SK-N-MC (cell line): ENCODE data around the gene ARHGEF10L.

Source experiments
- DNase-seq: peaks from one replicate; pipeline ENCODE4 v3.0.0-alpha.2; 2011; ENCODE audit warnings: low read depth, low spot score
- H3K27ac ChIP-seq: fragments of 200-600 bp; sonication (generic); 2 replicates; pipeline ENCODE4 v1.5.1; 2016; ENCODE audit warnings: mixed run types
- H3K36me3 ChIP-seq: fragments of 200-600 bp; sonication (generic); 2 replicates; pipeline ENCODE4 v1.6.1; 2017; ENCODE audit warnings: antibody characterized with exemption, low read length, mixed read lengths; ENCODE audit not compliant: insufficient read depth
- H3K4me3 ChIP-seq: fragments of 200-600 bp; sonication (generic); 2 replicates; pipeline ENCODE4 v1.5.1; 2016
- H3K9ac ChIP-seq: fragments of 200-600 bp; sonication (generic); 2 replicates; pipeline ENCODE4 v1.8.0; 2017; ENCODE audit warnings: mixed run types, mixed read lengths; ENCODE audit not compliant: insufficient read length
- H3K9me3 ChIP-seq: fragments of 200-600 bp; sonication (generic); 2 replicates; pipeline ENCODE4 v1.6.1; 2017; ENCODE audit warnings: low read depth, mild to moderate bottlenecking, antibody characterized with exemption, low read length, moderate library complexity, mixed read lengths
- EZH2 ChIP-seq: fragments of 200-600 bp; sonication (generic); IDR thresholded peaks from one replicate; pipeline ENCODE4 v1.6.1; 2017; ENCODE audit warnings: antibody characterized with exemption
- FOXP2 ChIP-seq: optimal IDR thresholded peaks from 2 replicates; pipeline ENCODE3; 2011; ENCODE audit warnings: mild to moderate bottlenecking, moderate library complexity; ENCODE audit not compliant: insufficient read depth; ENCODE audit errors: extremely low read length, control extremely low read depth
- POLR2AphosphoS5 ChIP-seq: IDR thresholded peaks from 2 replicates; pipeline ENCODE4 v1.6.1; 2012; ENCODE audit warnings: mild to moderate bottlenecking, low read depth, low read length, borderline replicate concordance

Gene ARHGEF10L

GRCh38 chr1:17649371-17650106 is 110.0 kb downstream of the ARHGEF10L start:
- Histone ChIP-seq H3K9me3 (no peaks in the 10 kb centered on the region), H3K36me3 (no peaks in the 10 kb centered on the region), H3K4me3 (no peak overlapping the region), H3K9ac (no peak overlapping the region), H3K27ac (no peak overlapping the region)
- no peak for TF ChIP-seq EZH2
- no peak for TF ChIP-seq POLR2AphosphoS5
- no peak for TF ChIP-seq FOXP2
- DNase-seq, result no peak

- no peaks in the 10 kb centered on the region for H3K36me3 ChIP-seq
Observed at GRCh38 chr1:17653276-17653675, 113.8 kb downstream of the ARHGEF10L start.

GRCh38 chr1:17653728-17654351 is 114.3 kb downstream of the ARHGEF10L start:
- Histone ChIP-seq H3K27ac (no peak overlapping the region), H3K36me3 (no peaks in the 10 kb centered on the region), H3K4me3 (no peak overlapping the region), H3K9me3 (no peaks in the 10 kb centered on the region), H3K9ac (no peak overlapping the region)
- TF ChIP-seq POLR2AphosphoS5, result no peak
- TF ChIP-seq FOXP2, result no peak
- TF ChIP-seq EZH2, result no peak
- no peak for DNase-seq

More at GRCh38 chr1:17653276-17653675, 113.8 kb downstream of the ARHGEF10L start:
- H3K27ac ChIP-seq, result no peak overlapping the region
- no peaks in the 10 kb centered on the region for H3K9me3 ChIP-seq
- no peak overlapping the region for H3K4me3 ChIP-seq
- H3K9ac ChIP-seq, result no peak overlapping the region
- no peak for DNase-seq
- TF ChIP-seq FOXP2 (no peak), POLR2AphosphoS5 (no peak), EZH2 (no peak)

GRCh38 chr1:17654519-17654918 is 115.0 kb downstream of the ARHGEF10L start:
- no peak overlapping the region for H3K4me3 ChIP-seq
- H3K36me3 ChIP-seq, result no peaks in the 10 kb centered on the region
- TF ChIP-seq POLR2AphosphoS5, result no peak
- no peak for TF ChIP-seq FOXP2
- H3K9me3 ChIP-seq, result no peaks in the 10 kb centered on the region
- no peak overlapping the region for H3K27ac ChIP-seq
- H3K9ac ChIP-seq, result no peak overlapping the region
- DNase-seq, result no peak

- DNase-seq, result no peak
- no peak overlapping the region for H3K4me3 ChIP-seq
- H3K27ac ChIP-seq, result no peak overlapping the region
- no peaks in the 10 kb centered on the region for H3K36me3 ChIP-seq
- no peaks in the 10 kb centered on the region for H3K9me3 ChIP-seq
- TF ChIP-seq EZH2 (no peak), POLR2AphosphoS5 (no peak), FOXP2 (no peak)
- no peak overlapping the region for H3K9ac ChIP-seq
Observed at GRCh38 chr1:17655169-17655568, 115.7 kb downstream of the ARHGEF10L start.

GRCh38 chr1:17655922-17656321 is 116.4 kb downstream of the ARHGEF10L start:
- no peaks in the 10 kb centered on the region for H3K36me3 ChIP-seq
- H3K4me3 ChIP-seq, result no peak overlapping the region
- TF ChIP-seq FOXP2 (no peak), POLR2AphosphoS5 (no peak), EZH2 (no peak)
- no peak for DNase-seq
- no peak overlapping the region for H3K27ac ChIP-seq
- H3K9me3 ChIP-seq, result no peaks in the 10 kb centered on the region
- no peak overlapping the region for H3K9ac ChIP-seq

GRCh38 chr1:17657436-17657835 is 117.9 kb downstream of the ARHGEF10L start:
- Histone ChIP-seq H3K9ac (no peak overlapping the region), H3K36me3 (no peaks in the 10 kb centered on the region), H3K27ac (no peak overlapping the region), H3K4me3 (no peak overlapping the region), H3K9me3 (no peaks in the 10 kb centered on the region)
- DNase-seq, result no peak
- no peak for TF ChIP-seq FOXP2
- TF ChIP-seq POLR2AphosphoS5, result no peak
- no peak for TF ChIP-seq EZH2

- Histone ChIP-seq H3K9me3 (no peaks in the 10 kb centered on the region), H3K36me3 (no peaks in the 10 kb centered on the region), H3K9ac (no peak overlapping the region), H3K4me3 (no peak overlapping the region), H3K27ac (no peak overlapping the region)
- no peak for DNase-seq
- no peak for TF ChIP-seq FOXP2
- TF ChIP-seq POLR2AphosphoS5, result no peak
- TF ChIP-seq EZH2, result no peak
Observed at GRCh38 chr1:17658837-17659236, 119.3 kb downstream of the ARHGEF10L start.

GRCh38 chr1:17661546-17662157 is 122.2 kb downstream of the ARHGEF10L start:
- no peak overlapping the region for H3K27ac ChIP-seq
- H3K36me3 ChIP-seq, result no peaks in the 10 kb centered on the region
- no peaks in the 10 kb centered on the region for H3K9me3 ChIP-seq

More at GRCh38 chr1:17661546-17662157, 122.2 kb downstream of the ARHGEF10L start:
- no peak for DNase-seq
- Histone ChIP-seq H3K4me3 (no peak overlapping the region), H3K9ac (no peak overlapping the region)
- TF ChIP-seq POLR2AphosphoS5, result no peak
- no peak for TF ChIP-seq FOXP2
- no peak for TF ChIP-seq EZH2
